IMR-90 (cell line): ENCODE measurements around the gene CDC5L.

ENCODE experiments used
- CTCF ChIP-seq: conservative IDR thresholded peaks from 2 replicates; pipeline ENCODE4 v1.5.1; 2012; ENCODE audit warnings: mild to moderate bottlenecking, low read depth, low read length, improper control_type of control experiment
- FOS ChIP-seq: fragments of 150-350 bp; IDR thresholded peaks from 2 replicates; pipeline ENCODE4 v1.6.1; 2016; ENCODE audit warnings: low read depth, low read length
- MAZ ChIP-seq: IDR thresholded peaks from 2 replicates; pipeline ENCODE4 v1.6.1; 2012; ENCODE audit warnings: low read depth, mild to moderate bottlenecking, low read length, improper control_type of control experiment, moderate library complexity, borderline replicate concordance
- RAD21 ChIP-seq: IDR thresholded peaks from 2 replicates; pipeline ENCODE4 v1.6.1; 2012; ENCODE audit warnings: low read length, improper control_type of control experiment
- USF2 ChIP-seq: fragments of 150-350 bp; IDR thresholded peaks from 2 replicates; pipeline ENCODE4 v1.6.1; 2017; ENCODE audit warnings: mild to moderate bottlenecking, antibody characterized with exemption, low read length, low read depth

- TF ChIP-seq CTCF (no peak), MAZ (no peak), USF2 (no peak), FOS (no peak), RAD21 (no peak)
Observed at GRCh38 chr6:44396968-44397367, 9.5 kb downstream of the CDC5L start.
